Measurements from ENCODE around the gene NPIPA1.
"Not testable (repeated sequence)": the region's sequence is repeated elsewhere in the genome, so short reads cannot be mapped to it uniquely, and the experiment has no call there.

The NPIPA1 gene

DNA sequence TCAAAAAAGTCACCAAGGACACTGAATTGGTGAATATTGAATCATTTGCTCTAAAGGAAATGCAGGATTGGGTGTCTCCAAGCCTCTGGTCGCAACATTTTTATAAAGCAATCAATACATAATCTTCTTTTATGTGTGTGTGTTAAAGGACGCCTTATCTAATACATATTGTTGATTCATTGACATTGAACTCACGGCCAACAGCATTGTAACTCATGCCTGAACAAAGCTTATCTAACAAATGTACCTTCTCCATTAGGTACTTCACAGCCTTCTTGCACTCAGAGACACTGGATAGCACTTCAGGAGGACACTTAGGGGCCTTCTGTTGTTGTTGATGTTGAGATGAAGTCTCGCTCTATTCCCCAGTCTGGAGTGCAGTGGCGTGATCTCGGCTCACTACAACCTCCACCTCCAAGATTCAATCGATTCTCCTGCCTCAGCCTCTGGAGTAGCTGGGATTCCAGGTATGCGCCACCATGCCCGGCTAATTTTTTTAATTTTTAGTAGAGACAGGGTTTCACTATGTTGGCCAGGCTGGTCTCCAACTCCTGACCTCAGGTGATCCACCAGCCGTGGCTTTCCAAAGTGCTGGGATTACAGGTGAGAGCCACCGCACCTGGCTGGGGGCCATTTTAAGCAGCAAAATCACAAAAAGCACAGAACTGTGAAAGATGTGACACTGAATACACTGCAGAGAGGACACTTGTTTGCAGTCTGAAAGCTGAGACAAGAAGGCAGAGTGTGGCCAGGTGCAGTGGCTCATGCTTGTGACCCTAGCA, 24.4 kb downstream of the NPIPA1 start:
- peaks cover 15% of the 10 kb centered on the region for H3K27me3 Mint-ChIP-seq (ENCODE audit: low read depth)
- H3K27ac Mint-ChIP-seq, result no peak overlapping the region
- H3K9me3 Mint-ChIP-seq, result no peaks in the 10 kb centered on the region
- no peaks in the 10 kb centered on the region for H3K36me3 Mint-ChIP-seq (ENCODE audit: low read depth)
- no peak overlapping the region for H3K4me3 Mint-ChIP-seq
- H3K4me1 Mint-ChIP-seq (ENCODE audit: low read depth), result no peaks in the 10 kb centered on the region

DNA sequence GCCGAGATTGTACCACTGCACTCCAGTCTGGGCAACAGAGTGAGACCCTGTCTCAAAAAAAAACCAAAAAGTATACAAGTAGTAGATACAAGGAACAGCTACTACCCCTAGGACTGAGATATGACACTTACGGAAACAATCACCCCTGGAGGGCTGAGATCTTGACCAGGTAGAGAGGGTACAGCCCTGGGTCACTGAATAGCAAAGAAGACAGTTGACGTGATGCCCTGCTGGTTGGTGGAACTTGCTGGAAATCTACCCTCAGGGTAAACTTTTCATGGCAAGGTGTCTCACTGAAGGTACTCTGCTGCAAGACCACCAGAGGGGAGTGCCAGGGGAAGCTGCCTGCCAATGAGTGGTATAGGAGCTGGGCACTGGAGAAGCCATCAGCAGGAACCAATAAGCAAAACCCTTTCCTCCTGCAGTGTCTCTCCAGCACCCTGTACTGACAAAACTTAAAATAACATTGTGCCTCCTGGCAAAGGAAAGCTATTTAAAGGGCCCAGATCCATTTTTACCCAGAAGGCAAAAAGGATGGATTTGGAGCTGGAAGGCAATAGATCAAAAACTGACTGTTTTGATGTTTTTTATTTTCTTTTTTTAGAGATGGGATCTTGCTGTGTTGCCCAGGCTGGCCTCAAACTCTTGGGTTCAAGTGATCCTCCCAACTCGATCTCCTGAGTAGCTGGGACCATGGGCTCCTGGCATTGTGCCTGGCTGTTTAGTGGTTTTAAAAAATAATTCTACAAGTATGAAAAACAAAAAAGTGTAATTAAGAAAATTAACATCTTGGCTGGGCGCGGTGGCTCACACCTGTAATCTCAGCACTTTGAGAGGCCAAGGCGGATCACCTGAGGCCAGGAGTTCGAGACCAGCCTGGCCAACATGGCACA, 26.3 kb downstream of the NPIPA1 start:
- H3K4me1 Mint-ChIP-seq (ENCODE audit: low read depth), result no peaks in the 10 kb centered on the region
- no peaks in the 10 kb centered on the region for H3K36me3 Mint-ChIP-seq (ENCODE audit: low read depth)
- no peak overlapping the region for H3K4me3 Mint-ChIP-seq
- H3K27me3 Mint-ChIP-seq (ENCODE audit: low read depth), result peaks cover 20% of the 10 kb centered on the region
- H3K9me3 Mint-ChIP-seq, result no peaks in the 10 kb centered on the region
- no peak overlapping the region for H3K27ac Mint-ChIP-seq

DNA sequence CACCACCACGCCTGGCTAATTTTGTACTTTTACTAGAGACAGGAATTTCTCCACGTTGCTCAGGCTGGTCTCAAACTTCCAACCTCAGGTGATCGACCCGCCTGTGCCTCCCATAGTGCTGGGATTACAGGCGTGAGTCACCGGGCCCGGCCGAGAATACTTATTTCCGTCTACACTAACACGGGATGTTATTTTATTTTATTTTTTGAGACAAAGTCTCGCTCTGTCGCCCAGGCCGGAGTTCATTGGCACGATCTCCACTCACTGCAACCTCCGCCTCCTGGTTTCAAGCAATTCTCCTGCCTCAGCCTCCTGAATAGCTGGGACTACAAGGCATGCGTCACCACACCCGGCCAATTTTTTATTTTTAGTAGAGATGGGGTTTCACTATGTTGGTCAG, 28.1 kb downstream of the NPIPA1 start:
- H3K9me3 Mint-ChIP-seq, result no peaks in the 10 kb centered on the region
- H3K36me3 Mint-ChIP-seq (ENCODE audit: low read depth), result no peaks in the 10 kb centered on the region
- H3K27ac Mint-ChIP-seq, result no peak overlapping the region
- no peaks in the 10 kb centered on the region for H3K4me1 Mint-ChIP-seq (ENCODE audit: low read depth)
- H3K4me3 Mint-ChIP-seq, result no peak overlapping the region
- H3K27me3 Mint-ChIP-seq (ENCODE audit: low read depth), result peaks cover 20% of the 10 kb centered on the region

DNA sequence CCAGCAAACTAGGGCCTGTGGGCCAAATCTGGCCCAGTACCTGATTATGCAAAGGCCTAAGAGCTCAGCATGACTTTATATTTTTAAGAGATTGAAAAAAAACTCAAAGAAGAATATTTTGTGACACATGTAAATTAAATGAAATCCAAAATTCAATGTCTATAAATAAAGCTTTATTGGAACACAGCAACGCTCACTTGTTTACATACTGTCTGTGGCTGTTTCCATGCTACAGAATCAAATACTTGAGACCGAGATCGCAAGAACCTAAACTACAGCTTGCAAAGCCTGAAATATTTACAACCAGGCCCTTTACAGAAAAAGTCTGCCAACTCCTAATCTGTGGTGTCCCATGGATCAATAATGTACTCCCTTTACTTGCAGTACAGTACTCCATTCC, 32.6 kb downstream of the NPIPA1 start:
- not testable (repeated sequence) for H3K4me3 Mint-ChIP-seq; H3K4me1 Mint-ChIP-seq (ENCODE audit: low read depth); H3K36me3 Mint-ChIP-seq (ENCODE audit: low read depth); H3K27me3 Mint-ChIP-seq (ENCODE audit: low read depth); H3K9me3 Mint-ChIP-seq; H3K27ac Mint-ChIP-seq

DNA sequence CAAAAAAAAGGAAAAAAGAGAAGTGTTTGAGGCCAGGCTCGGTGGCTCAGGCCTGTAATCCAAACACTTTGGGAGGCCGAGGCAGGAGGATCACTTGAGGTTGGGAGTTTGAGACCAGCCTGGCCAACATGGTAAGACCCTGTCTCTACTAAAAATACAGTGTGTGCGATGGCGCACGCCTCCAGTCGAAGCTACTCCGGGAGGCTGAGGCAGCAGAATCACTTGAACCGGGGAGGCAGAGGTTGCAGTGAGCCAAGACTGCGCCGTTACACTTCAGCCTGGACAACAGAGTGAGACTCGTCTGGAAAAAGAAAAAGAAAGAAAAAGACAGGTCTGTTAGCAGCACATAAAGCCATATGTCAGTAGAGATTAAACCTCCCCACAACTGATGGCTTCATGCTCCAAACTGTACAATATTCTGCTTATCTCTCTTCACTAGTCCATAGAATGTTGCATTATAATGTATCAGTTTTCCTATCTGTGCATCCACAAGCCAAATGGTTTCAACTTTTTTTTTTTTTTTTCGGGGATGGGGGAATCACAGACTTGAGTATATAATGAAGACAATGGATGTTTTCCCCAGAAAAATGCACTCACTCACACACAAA, 34.5 kb downstream of the NPIPA1 start:
- not testable (repeated sequence) for H3K36me3 Mint-ChIP-seq (ENCODE audit: low read depth); H3K4me1 Mint-ChIP-seq (ENCODE audit: low read depth); H3K4me3 Mint-ChIP-seq; H3K27me3 Mint-ChIP-seq (ENCODE audit: low read depth); H3K9me3 Mint-ChIP-seq; H3K27ac Mint-ChIP-seq

DNA sequence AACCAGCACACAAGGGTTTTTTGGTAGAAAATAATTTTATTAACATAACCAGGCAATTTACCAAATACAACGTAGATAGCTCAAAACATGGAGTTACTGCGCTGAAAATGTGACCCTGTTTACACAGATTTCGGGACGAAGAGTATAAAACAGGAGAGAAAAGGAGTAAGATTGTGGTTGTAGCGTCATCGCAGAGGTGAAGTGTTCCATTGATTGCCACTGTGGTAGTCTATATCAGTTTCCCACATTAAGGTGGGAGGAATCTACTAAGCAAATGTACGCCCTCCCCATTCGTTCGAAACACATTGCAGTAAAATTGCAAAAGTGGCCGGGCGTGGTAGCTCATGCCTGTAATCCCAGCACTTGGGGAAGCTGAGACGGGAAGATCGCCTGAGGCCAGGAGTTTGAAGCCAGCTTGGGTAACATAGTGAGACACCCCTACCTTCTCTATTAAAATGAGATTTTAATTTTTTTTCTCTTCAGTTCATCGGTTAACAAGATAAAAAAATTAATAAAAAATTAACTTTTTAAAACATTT, 36.6 kb downstream of the NPIPA1 start:
- H3K4me1 Mint-ChIP-seq (ENCODE audit: low read depth); H3K27ac Mint-ChIP-seq; H3K36me3 Mint-ChIP-seq (ENCODE audit: low read depth); H3K27me3 Mint-ChIP-seq (ENCODE audit: low read depth); H3K9me3 Mint-ChIP-seq: not testable (repeated sequence)
- peak overlapping the region; percentile 14 for H3K4me3 Mint-ChIP-seq

DNA sequence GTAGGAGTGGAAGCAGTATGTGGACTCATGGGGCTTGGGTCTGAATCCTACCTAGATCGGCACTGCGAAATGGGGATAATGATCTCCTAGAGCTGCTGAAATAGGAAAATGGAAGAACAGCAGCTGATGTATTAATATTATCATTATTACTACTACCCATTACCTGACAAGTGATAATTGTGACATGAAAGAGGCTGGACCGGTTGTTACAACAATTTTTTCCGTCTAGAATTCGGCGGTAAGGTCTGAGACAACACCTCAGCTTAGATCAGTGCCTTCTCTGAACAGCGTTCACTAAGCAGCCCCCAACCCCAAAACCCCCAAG, 37.0 kb downstream of the NPIPA1 start:
- Mint-ChIP-seq H3K4me3 (peak overlapping the region; percentile 81), H3K27ac (peak overlapping the region; percentile 79)
- H3K9me3 Mint-ChIP-seq; H3K27me3 Mint-ChIP-seq (ENCODE audit: low read depth); H3K4me1 Mint-ChIP-seq (ENCODE audit: low read depth); H3K36me3 Mint-ChIP-seq (ENCODE audit: low read depth): not testable (repeated sequence)

DNA sequence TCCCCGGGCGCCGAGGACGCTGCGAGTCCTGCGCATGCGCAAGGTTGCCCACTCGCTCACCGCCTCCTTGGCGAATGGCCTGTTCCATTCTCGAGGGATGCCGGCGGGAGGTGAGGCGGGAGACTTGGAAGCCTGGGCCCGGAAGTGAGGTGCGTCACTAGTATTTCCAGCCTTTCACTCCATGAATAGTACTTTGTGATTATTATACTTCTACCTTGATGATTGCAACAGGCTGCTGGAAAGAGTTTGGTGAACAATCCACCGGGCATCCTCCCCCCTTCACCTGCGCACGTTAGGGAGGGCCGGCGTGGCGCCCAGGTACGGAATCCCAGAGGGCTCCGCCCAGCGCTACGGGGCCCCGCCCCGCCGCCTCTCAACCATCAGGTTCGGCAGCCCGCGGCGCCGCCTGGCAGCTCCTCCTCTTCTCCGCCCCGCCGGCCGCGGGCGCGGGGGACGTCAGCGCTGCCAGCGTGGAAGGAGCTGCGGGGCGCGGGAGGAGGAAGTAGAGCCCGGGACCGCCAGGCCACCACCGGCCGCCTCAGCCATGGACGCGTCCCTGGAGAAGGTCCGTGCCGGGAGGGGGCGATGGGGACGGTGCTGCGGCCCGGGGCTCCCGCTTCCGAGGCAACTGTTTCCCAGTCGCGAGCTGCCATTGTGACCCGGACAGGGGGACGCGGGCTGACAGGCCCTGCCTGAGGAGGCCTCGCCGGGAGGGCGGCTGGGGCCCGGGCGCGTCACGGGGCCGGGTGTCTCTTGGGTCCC, 37.6 kb downstream of the NPIPA1 start, which contains the start of gene PDXDC1:
TSS of gene PDXDC1 (plus strand) at position 371 of the 762 bp plus-strand sequence. CDS start at position 545, 174 bp downstream.
- H3K9me3 Mint-ChIP-seq; H3K36me3 Mint-ChIP-seq (ENCODE audit: low read depth); H3K4me1 Mint-ChIP-seq (ENCODE audit: low read depth); H3K27me3 Mint-ChIP-seq (ENCODE audit: low read depth): not testable (repeated sequence)
- Mint-ChIP-seq H3K27ac (peak within 1 kb of the TSS; percentile 79), H3K4me3 (peak within 1 kb of the TSS; percentile 83)

DNA sequence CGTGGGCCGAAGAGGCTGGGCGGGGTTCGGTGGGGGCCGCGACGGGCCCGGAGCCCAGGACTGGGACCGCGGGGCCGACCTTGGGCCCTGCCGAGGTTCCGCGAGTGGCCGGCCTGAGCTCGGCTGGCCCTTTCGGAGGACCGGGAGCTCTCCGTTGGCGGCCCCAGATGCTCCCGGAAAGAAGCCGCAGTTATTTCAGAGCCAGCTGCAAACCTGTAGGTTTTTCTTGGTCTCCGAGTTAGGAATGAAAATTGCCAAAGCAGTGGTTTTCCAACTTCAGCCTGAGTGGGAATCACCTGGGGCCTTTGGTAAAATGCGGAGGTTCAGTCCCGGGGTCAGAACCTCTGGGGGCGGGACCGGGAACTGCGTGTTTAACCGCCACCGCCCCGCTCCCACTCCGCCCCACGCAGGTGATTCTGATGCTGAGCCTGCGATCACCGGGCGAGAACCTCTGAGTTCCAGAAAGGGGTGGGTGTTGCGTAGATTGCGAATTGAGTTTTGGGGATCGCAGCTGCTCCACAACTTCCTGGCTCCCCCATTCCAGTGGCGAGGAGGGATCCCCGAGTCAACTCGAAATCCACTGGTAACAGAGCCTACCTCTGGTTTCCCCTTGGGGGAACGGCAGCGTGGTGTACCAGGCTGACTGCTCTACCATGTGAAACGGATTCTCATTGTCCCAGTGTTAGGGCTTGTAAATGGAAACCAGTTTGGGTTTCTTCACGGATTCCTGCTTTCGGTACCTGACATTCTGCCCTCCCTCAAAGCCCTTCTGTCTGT, 38.4 kb downstream of the NPIPA1 start:
- H3K36me3 Mint-ChIP-seq (ENCODE audit: low read depth); H3K9me3 Mint-ChIP-seq; H3K27me3 Mint-ChIP-seq (ENCODE audit: low read depth); H3K4me1 Mint-ChIP-seq (ENCODE audit: low read depth): not testable (repeated sequence)
- Mint-ChIP-seq H3K4me3 (peak overlapping the region; percentile 83), H3K27ac (peak overlapping the region; percentile 52)

DNA sequence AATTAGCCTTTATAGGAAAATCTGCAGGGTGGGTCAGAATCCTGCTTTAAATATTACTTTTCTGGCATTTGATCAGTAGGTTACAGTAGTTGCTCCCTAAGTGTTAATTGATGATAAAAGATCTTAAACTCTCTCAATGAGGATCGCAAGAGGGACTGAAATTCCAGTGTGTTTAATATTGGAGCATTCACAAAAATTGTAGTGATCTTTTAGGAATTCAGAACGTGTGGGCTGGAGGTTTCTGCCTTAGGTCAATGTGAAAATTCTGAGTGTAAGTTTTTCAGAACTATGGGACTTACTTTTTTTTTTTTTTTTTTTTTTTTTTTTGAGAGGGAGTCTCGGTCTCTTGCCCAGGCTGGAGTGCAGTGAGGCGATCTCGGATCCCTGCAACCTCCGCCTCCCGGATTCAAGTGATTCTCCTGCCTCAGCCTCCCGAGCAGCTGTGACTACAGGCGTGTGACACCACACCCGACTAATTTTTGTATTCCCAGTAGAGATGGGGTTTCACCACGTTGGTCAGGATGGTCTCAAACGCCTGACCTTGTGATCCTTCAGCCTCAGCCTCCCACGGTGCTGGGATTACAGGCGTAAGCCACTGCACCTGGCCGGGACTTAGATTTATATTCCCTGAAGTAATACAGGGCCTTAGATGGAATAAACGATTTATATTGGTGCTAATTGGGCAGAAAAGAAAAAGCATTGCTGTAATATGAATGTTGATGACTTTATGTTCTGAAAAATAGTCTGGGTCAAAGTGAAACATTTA, 39.9 kb downstream of the NPIPA1 start:
- not testable (repeated sequence) for H3K36me3 Mint-ChIP-seq (ENCODE audit: low read depth); H3K9me3 Mint-ChIP-seq; H3K4me3 Mint-ChIP-seq; H3K27me3 Mint-ChIP-seq (ENCODE audit: low read depth); H3K27ac Mint-ChIP-seq
- H3K4me1 Mint-ChIP-seq (ENCODE audit: low read depth), result peaks cover 10% of the 10 kb centered on the region

DNA sequence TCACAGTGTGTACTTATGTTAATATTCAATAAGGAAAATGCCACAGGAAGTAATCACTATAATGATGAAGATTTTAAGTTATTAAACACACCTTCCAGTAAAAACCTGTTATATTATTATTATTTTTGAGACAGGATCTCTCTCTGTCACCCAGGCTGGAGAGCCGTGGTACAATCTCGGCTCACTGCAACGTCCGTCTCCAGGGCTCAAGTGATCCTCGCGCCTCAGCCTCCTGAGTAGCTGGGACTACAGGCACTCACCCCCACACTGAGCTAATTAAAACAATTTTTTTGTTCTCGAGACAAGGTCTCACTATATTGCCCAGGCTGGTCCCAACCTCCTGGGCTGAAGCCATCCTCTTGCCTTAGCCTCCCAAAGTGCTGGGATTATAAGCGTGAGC, 41.0 kb downstream of the NPIPA1 start:
- H3K9me3 Mint-ChIP-seq; H3K27me3 Mint-ChIP-seq (ENCODE audit: low read depth); H3K4me3 Mint-ChIP-seq; H3K36me3 Mint-ChIP-seq (ENCODE audit: low read depth); H3K27ac Mint-ChIP-seq: not testable (repeated sequence)
- H3K4me1 Mint-ChIP-seq (ENCODE audit: low read depth), result peaks cover 10% of the 10 kb centered on the region

DNA sequence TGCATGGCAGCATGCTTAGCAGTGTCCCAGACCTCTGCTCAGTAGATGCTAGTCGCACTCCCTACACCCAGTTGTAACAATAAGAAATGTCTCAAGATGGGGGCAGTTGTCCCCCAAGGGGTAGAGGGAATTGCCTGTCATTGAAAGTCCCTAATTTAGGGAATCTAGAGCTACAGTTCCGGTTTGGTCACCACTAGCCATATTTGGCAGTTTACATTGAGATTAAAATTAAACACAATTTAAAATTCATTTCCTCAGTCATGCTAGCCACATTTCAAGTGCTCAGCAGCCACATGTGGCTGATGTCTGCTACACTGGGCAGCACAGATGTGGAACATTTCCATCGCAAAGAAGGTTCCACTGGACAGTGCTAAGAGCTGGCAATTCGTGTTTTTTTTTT, 41.7 kb downstream of the NPIPA1 start:
- H3K9me3 Mint-ChIP-seq; H3K36me3 Mint-ChIP-seq (ENCODE audit: low read depth); H3K27ac Mint-ChIP-seq; H3K4me3 Mint-ChIP-seq; H3K27me3 Mint-ChIP-seq (ENCODE audit: low read depth): not testable (repeated sequence)
- peaks cover 10% of the 10 kb centered on the region for H3K4me1 Mint-ChIP-seq (ENCODE audit: low read depth)

DNA sequence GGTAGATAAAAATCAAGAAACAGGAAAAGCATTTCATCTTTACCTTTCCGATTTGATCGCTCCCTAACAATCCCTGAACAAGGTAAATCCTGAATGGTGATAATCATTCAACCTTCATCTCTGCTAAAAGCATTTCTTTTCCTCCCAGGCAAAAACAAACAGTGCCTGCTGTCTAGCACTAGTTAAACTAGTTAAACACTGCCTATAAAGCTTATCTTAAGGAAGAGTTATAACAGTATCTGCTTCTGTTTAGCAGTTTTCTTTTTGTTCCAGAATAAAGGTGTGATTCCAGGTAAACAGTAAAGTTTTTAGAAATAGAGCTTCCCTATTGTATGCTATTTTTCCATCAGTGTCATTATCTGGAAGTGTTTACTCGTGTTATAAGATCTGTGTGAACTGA, 44.0 kb downstream of the NPIPA1 start:
- H3K27ac Mint-ChIP-seq; H3K4me1 Mint-ChIP-seq (ENCODE audit: low read depth): not testable (repeated sequence)

More for the DNA sequence above, 44.0 kb downstream of the NPIPA1 start:
- H3K27me3 Mint-ChIP-seq (ENCODE audit: low read depth); H3K4me3 Mint-ChIP-seq; H3K9me3 Mint-ChIP-seq; H3K36me3 Mint-ChIP-seq (ENCODE audit: low read depth): not testable (repeated sequence)

All from T-helper 1 cell treated with Interleukin-12 subunit alpha and Interleukin-12 subunit beta and Interleukin-4 antibody, amounts not matched to agents 30 μg/mL and 1 μg/mL, for 36 hours (primary cell).